Measurements from ENCODE around the gene TESK2.

TESK2 gene

GRCh38 chr1:45401524-45401923 lies 89.4 kb downstream of the TESK2 start:
- TF ChIP-seq, protein P1, sequence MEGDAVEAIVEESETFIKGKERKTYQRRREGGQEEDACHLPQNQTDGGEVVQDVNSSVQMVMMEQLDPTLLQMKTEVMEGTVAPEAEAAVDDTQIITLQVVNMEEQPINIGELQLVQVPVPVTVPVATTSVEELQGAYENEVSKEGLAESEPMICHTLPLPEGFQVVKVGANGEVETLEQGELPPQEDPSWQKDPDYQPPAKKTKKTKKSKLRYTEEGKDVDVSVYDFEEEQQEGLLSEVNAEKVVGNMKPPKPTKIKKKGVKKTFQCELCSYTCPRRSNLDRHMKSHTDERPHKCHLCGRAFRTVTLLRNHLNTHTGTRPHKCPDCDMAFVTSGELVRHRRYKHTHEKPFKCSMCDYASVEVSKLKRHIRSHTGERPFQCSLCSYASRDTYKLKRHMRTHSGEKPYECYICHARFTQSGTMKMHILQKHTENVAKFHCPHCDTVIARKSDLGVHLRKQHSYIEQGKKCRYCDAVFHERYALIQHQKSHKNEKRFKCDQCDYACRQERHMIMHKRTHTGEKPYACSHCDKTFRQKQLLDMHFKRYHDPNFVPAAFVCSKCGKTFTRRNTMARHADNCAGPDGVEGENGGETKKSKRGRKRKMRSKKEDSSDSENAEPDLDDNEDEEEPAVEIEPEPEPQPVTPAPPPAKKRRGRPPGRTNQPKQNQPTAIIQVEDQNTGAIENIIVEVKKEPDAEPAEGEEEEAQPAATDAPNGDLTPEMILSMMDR (IDR thresholded peaks at IDR 0.05): no peak

DNA sequence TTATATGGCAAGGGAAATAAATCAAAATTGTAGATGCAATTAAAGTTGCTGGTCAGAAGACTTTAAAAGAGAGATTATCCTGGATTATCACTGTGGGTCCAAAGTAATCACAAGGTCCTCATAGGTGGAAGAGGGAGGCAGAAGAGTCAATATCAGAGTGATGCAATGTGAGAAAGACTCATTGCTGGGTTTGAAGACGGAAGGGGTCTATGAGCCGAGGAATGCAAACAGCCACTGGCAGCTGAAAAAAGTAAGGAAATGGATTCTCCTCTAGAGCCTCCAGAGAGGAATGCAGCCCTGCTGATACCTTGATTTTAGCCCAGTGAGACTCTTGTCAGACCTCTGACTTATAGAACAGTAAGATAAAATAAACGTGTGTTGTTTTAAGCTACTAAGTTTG lies 90.9 kb downstream of the TESK2 start:
- no peaks in the 10 kb centered on the region for H3K36me3 ChIP-seq
- TF ChIP-seq, protein P1 (IDR thresholded peaks at IDR 0.05): no peak
- peaks cover 7 to 11% of the 10 kb centered on the region in 2 experiments for H3K4me1 ChIP-seq (ENCODE audit: control insufficient read depth in 1 of 2, insufficient read depth in 1 of 2, low read depth in 1 of 2, low read length in 1 of 2)
- no peak overlapping the region for H3K4me3 ChIP-seq (ENCODE audit: low read depth in 1 of 2, low read length in 1 of 2)
- H3K27me3 ChIP-seq: no peaks in the 10 kb centered on the region
- H3K27ac ChIP-seq: no peak overlapping the region
- no peaks in the 10 kb centered on the region for H3K9me3 ChIP-seq

More at GRCh38 chr1:45401524-45401923, 89.4 kb downstream of the TESK2 start:
- Histone ChIP-seq H3K4me3 (ENCODE audit: low read depth in 1 of 2, low read length in 1 of 2) (no peak overlapping the region), H3K27ac (no peak overlapping the region), H3K27me3 (no peaks in the 10 kb centered on the region), H3K36me3 (no peaks in the 10 kb centered on the region), H3K4me1 (ENCODE audit: control insufficient read depth in 1 of 2, insufficient read depth in 1 of 2, low read depth in 1 of 2, low read length in 1 of 2) (peaks cover 0 to 3% of the 10 kb centered on the region in 2 experiments), H3K9me3 (no peaks in the 10 kb centered on the region)

GRCh38 chr1:45397285-45397684 lies 93.7 kb downstream of the TESK2 start:
- Histone ChIP-seq H3K4me3 (ENCODE audit: low read depth in 1 of 2, low read length in 1 of 2) (no peak overlapping the region), H3K4me1 (ENCODE audit: control insufficient read depth in 1 of 2, insufficient read depth in 1 of 2, low read depth in 1 of 2, low read length in 1 of 2) (peaks cover 32 to 37% of the 10 kb centered on the region in 2 experiments), H3K9me3 (no peaks in the 10 kb centered on the region), H3K27me3 (no peaks in the 10 kb centered on the region), H3K27ac (no peak overlapping the region), H3K36me3 (no peaks in the 10 kb centered on the region)
- TF ChIP-seq, protein P1 (IDR thresholded peaks at IDR 0.05): no peak

- no peaks in the 10 kb centered on the region for H3K9me3 ChIP-seq
- peaks cover 32 to 37% of the 10 kb centered on the region in 2 experiments for H3K4me1 ChIP-seq (ENCODE audit: control insufficient read depth in 1 of 2, insufficient read depth in 1 of 2, low read depth in 1 of 2, low read length in 1 of 2)
- H3K27ac ChIP-seq: peak overlapping the region; percentile 89
- no peaks in the 10 kb centered on the region for H3K27me3 ChIP-seq
- TF ChIP-seq, protein P1 (IDR thresholded peaks at IDR 0.05): no peak
- no peak overlapping the region for H3K4me3 ChIP-seq (ENCODE audit: low read depth in 1 of 2, low read length in 1 of 2)
- no peaks in the 10 kb centered on the region for H3K36me3 ChIP-seq
Observed at GRCh38 chr1:45395582-45395981, 95.4 kb downstream of the TESK2 start.

DNA sequence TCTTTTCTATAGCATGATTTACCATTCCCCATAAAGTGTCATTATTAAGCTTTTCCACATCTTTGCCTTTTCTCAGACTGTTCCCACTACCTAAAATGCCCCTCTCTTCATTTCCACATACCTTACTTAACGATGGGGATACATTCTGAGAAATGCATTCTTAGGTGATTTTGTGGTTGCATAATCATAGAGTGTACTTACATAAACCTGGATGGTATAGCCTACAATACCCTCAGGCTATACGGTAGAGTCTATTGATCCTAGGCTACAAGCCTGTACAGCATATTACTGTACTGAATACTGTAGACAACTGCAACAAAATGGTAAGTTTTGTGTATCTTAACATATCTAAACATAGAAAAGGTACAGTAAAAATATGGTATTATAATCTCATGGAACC lies 95.9 kb downstream of the TESK2 start:
- no peaks in the 10 kb centered on the region for H3K36me3 ChIP-seq
- TF ChIP-seq, protein P1 (IDR thresholded peaks at IDR 0.05): no peak
- no peaks in the 10 kb centered on the region for H3K27me3 ChIP-seq
- peaks cover 32 to 37% of the 10 kb centered on the region in 2 experiments for H3K4me1 ChIP-seq (ENCODE audit: control insufficient read depth in 1 of 2, insufficient read depth in 1 of 2, low read depth in 1 of 2, low read length in 1 of 2)
- H3K27ac ChIP-seq: peak overlapping the region; percentile 89
- H3K9me3 ChIP-seq: no peaks in the 10 kb centered on the region
- H3K4me3 ChIP-seq (ENCODE audit: low read depth in 1 of 2, low read length in 1 of 2): no peak overlapping the region

GRCh38 chr1:45394342-45394741 lies 96.6 kb downstream of the TESK2 start:
- Histone ChIP-seq H3K9me3 (no peaks in the 10 kb centered on the region), H3K4me3 (ENCODE audit: low read depth in 1 of 2, low read length in 1 of 2) (peak overlapping the region; percentile 46 to 51), H3K27ac (peak overlapping the region; percentile 89), H3K36me3 (no peaks in the 10 kb centered on the region), H3K4me1 (ENCODE audit: control insufficient read depth in 1 of 2, insufficient read depth in 1 of 2, low read depth in 1 of 2, low read length in 1 of 2) (peaks cover 32 to 37% of the 10 kb centered on the region in 2 experiments), H3K27me3 (no peaks in the 10 kb centered on the region)
- TF ChIP-seq, protein P1 (IDR thresholded peaks at IDR 0.05): no peak

Measured in neutrophil (primary cell).